ENCODE data around the gene MYOG.

Gene MYOG

DNA sequence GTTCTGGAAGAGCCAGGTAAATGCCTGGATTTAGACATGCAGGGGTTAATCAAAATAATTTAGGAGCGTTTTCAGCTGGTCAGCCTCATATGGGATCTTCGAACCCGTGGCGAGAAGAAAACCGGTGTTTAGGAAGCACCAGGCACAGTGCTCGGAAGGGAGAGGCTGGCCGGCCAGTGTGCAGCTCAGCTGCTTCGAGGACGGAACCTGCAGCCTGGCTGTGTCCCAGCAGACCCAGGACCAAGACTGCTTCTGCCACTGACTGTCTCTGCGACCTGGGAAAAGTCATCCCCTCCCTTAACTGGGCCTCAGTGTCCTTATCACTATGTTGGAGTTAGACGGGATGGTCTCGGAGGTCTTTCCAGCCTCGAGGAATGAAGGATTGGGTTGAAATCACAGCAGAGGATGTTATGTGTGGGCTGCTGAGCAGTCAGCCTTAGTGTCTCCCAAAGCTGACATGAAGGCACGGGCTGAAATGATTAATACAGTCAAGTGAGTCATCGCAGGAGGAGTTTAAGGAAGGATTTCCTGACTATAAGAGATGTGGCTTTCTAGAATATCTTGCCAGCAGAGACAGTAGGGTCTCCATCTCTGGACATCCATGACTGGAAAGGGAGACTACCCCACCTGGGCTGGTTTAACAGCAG lies 38.7 kb downstream of the MYOG start:
- peak; percentile 79 for DNase-seq (ENCODE audit: low read depth)

DNA sequence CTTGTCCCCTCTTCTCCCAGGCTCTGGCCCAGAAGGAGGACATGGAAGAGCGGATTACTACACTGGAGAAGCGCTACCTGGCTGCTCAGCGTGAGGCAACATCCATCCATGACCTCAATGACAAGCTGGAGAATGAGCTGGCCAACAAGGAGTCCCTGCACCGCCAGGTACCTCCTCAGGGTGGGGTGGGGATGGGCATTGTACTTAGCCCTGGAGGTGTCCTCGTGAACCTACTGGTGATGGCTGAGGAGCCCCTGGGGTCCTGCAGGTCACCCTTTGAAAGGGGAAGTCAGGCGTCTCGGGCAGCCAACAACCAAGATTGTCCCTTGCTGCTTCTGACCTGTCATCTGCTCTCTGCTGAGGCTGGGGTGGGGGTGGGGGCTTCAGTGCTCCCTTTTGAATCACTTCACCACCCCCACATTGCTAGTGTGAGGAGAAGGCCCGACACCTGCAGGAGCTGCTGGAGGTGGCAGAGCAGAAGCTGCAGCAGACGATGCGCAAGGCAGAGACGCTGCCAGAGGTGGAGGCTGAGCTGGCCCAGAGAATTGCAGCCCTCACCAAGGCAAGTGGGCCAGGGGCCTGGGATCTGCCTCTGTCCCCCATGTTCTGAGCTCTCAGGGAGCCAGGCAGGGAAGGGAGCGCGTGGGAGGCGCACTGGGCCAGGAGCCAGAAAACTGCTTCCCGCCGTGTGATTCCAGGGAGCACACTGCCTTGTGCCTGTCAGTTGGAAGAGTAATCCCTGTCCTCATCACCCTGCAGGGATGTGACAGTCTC lies 39.8 kb downstream of the MYOG start:
- no peak for DNase-seq (ENCODE audit: low read depth)

DNA sequence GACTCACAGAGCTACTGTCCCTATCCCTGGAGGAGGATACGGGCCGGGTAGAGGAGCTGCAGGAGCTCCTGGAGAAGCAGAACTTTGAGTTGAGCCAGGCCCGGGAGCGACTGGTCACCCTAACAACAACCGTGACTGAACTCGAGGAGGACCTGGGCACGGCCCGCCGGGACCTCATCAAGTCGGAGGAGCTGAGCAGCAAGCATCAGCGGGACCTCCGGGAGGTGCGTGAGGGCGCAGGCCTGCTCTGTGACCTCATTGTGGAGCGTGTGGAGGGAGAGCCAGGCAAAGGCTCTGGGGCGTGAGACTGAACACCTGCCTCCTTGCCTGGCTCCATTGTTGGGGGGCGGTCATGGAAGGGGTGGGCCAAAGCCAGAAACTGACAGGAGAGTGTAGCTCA lies 40.5 kb downstream of the MYOG start:
- DNase-seq (ENCODE audit: low read depth), result no peak

DNA sequence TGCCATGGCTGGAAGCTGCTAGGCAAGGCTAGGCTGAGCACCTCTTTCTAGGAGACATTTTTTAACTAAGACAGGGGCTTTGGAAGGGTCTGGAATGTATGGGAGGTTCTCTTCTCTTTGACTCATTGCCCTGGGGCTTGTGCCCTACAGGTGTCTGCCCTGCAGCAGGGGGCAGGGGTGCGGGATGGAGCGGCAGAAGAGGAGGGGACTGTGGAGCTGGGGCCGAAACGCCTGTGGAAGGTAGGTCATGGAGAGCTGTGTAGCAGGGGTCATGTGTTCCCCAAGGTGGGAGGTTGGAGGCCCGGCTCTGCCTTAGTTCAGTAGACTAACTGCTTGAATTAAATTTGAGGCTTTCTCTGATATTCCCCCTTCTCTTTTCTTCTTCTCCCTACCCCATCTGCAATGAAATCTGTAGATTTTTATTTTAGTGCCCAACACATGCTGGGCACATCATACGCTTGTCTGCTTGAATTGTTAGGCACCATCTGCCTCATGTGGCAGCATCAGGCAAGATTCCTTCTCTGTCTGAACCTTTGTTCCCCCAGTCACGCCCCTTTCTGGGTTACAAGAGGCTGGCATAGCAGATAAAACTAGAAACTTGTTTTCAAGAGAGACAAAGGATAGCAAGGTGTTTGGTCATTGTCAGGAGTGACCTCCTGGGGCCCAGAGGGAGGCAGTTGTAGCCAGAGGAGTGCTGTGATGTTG lies 41.1 kb downstream of the MYOG start:
- DNase-seq (ENCODE audit: low read depth), result no peak

DNA sequence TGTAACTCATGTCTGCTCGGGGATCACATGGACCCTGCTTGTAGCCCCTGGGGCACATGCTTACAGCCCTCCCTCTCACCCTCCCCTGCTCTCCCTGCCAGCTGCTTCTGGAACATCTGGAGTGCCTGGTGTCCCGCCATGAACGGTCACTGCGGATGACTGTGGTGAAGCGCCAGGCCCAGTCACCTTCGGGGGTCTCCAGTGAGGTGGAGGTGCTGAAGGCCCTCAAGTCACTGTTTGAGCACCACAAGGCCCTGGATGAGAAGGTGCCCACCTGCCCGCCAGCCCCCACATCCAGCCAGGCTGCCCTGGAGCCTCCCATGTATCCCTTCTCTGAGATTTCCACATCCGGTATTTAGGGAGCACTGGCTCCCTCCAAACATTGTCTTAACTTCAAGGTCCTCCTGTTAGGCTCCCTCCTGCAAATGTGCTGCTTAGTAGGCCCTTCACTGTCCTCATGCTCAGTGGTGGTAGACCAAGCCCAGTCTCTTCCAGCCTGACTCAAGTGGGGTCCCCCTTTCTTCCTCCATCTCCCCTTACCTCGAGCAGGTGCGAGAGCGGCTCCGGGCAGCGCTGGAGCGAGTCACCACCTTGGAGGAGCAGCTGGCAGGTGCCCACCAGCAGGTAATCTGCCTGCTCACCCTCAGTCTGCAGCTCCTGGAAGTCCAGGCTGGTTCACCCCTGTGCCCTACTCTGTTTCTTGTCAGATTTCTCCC lies 41.8 kb downstream of the MYOG start:
- no peak for DNase-seq (ENCODE audit: low read depth)

DNA sequence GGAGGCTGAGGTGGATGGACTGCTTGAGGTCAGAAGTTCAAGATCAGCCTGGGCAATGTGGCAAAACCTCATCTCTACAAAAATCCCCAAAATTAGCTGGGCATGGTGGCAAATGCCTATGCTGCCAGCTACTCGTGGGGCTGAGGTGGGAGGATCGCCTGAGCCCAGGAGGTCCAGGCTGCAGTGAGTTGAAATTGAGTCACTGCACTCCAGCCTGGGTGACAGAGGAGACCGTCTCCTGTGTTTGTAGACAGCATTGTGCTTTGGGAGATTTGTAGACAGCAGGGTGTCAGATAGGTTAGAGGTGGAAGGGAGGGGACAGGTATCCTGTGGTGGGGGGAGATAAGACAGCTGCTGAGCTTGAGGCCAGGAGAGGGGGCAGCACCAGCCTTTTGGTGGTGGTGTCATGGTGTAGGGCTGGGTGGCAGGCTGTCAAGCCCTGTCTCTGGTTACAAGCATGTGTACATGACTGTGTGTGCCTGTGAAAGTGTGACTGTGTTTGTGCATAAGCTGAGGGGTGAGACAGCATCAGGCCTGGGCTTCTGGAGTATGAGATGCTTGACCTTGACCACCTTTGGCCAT lies 44.4 kb downstream of the MYOG start:
- DNase-seq (ENCODE audit: low read depth), result no peak

DNA sequence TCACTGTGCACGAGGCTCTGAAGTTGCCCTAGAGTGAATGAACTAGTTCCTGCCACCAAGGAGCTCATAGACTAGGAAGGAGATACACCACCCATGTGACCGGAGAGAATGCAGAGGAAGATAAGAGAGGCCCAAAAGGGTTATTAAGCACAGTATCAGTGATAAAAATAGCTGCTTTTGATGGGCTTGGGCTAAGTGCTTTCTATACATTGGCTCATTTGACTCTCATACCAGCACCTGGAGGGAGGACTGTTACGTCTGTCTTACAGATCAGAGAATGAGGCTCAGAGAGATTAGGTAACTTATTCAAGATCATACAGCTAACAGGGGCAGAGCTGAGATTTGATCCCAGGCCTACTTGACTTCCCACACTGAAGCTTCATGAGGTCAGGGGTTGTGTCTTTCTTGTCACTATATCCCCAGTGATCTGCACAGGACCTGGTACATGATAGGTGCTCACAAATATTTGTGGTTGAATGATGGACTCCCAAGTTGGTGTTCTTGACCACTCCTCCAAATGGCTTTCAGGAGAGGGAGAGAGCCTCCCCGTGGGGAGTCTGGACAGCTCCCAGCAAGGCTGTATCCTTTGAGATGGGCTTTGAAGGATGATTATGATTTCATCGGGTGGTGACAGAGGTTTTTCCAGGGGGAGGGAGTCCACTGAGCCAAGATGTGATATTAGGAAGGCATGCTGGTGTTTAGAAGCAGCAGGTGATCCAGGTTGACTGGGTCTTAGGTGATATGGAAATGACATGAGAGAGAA lies 45.1 kb downstream of the MYOG start:
- DNase-seq (ENCODE audit: low read depth), result no peak

DNA sequence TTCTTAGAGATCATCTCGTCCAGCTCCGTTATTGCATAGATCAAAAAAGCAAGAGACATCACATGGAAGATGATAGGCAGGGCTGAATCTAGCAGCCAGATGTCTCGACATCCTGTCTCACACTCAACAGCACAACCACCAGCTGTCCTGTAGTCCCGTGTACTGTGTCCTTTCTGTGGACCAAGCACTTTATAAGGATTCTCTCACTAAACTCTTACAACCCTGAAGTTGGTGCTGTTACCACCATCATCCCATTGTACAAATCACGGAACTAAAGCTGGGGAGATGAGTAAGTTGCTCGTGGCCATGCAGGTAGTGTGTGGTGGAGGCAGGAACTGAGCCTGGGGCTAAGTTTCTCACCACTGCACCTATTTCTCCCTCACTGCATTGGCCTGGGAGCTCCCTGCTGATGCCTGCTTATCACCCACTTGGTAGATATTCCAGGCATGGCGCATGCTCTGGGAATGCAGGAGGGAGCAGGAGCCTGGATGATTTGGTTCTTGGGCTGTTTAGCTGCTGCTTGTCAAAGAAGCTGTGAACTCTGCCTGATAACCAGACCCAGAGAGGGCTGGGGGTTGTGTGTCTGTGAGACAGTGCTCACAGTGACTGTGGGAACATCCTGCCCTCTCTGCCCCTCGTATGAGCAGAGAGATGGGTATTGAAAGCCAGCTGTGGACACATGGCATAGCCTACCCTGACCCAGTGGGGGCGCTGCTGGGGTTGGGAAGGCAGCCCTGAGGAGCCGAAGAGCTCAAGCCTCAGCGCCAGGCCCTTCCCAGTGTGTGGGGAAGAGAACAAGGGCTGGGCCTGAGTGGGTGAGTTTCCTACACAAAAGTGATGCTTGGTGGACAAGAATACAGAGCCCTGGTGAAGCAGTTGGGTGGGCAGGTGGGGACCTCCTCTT lies 46.0 kb downstream of the MYOG start:
- no peak for DNase-seq (ENCODE audit: low read depth)

DNA sequence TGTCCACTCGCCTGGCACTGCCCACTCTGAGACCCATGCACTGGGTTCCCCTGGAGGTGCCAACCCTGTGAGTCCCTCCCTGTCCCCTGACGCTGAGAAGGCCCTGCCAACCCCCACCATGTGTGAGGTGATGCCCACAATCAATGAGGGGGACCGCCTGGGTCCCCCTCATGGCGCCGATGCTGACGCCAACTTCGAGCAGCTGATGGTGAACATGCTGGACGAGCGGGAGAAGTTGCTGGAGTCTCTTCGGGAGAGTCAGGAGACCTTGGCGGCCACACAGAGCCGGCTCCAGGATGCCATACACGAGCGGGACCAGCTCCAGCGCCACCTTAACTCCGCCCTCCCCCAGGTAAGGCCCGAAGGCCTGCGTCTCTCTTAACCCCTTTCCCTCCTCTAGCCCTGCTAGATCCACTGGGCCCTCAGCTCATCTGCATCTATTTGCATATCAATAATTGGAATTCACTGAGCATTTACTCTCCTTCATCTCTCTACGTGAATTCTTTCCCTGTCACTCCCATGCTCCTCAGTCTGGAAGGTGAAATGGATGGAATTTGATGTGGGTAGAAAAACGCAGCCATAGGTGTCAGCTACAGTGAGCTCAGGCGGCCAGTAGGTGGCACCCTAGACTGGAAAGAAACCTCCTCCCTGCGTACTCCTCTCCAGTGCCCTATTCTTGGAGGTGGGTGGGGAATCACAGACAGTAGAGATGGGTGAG lies 46.8 kb downstream of the MYOG start:
- peak; percentile 53 for DNase-seq (ENCODE audit: low read depth)

DNA sequence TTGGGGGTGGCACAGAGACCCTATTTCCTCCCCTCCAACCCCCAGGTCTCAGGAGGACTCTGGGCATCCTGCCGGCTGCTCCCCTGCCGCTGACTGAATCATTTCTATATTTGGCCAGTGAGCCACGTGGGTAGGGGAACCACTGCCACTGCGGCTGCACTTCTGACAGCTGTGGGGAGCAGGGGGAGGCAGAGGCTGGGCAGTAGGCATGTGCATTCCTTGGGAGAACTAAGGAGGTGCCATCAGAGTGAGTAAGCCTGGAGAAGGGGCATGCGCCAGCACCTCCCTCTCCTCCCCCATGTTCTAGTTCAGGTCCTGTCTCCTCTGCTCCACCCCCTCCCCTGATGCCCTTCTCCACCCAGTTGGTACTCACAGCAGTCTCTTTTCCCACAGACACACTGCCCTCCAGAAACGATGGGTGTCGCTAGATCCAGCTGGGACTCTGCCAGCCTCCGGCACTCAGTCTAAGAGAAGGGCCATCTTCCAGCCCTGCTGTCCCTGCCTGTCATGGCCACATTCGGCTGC lies 47.5 kb downstream of the MYOG start:
- peak; percentile 18 for DNase-seq (ENCODE audit: low read depth)

DNA sequence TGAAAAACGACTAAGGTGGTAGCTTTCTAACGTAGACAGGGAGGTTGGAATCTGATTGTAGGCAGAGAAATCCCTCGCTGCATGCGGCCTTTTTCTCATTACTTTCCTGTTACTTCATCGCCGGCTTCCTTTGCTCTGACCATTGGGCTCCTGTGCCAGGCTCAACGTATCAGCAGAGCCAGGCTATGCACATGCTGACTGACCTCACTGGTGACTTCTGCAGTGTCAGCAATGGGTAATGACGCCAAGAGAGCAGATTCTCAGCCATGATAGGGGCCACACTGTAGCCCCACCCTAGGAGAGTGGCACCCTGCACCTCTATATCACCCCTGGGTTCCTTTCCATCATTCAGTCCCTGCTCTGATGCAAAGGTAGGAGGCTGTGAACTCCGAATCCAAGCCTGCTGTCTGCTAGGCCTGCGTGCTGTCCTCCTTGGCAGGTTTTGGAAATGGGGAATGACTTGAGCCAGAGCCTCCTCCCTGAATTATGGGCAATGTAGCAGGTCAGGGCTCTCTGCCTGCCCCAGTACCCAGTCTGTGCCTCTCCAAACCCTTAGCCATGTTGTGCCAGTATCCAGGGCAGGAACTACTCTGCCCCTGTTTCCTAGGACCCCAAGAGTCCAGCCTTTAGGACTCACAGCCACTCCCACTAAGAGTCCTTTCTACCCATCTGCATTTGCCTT lies 48.2 kb downstream of the MYOG start:
- no peak for DNase-seq (ENCODE audit: low read depth)

DNA sequence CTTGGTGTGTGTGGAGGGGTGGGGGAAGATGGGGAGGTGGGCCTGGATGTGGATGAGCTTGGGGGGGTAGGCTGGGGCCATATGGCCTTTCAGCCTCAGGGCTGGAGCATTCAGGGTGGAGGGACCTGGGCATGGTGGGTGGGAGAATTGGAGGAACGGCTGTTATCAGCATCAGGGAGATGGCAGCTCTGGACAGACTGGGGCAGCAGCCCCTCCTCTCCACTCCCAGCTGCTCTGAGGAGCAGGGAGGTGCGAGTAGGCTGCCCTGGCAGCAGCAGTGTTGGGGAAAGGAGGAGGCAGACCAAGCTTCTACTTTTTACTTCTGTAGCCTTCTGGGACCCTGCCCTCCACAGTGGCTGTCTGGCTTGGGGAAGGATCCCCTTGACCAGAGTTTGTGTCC lies 49.3 kb downstream of the MYOG start:
- DNase-seq (ENCODE audit: low read depth), result no peak

DNA sequence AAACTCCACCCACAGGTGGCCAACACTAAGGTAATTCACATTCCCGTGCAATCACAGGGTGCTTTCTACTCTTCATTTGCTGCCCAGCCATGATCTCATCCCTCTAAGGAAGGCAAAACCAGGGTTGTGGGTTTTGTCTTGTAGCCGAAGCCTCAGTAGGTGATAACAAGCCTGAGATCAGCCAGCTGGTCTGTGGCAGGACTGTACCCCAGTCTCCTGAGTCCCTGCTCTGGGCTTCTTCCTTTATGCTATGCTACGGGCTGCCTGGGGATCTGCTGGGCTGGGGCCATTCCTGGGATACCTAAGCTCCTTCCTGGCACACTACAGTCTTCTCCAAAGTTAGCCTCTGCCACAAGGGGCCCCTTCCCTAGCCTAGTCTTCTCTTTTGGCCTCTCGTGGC lies 49.7 kb downstream of the MYOG start:
- no peak for DNase-seq (ENCODE audit: low read depth)

DNA sequence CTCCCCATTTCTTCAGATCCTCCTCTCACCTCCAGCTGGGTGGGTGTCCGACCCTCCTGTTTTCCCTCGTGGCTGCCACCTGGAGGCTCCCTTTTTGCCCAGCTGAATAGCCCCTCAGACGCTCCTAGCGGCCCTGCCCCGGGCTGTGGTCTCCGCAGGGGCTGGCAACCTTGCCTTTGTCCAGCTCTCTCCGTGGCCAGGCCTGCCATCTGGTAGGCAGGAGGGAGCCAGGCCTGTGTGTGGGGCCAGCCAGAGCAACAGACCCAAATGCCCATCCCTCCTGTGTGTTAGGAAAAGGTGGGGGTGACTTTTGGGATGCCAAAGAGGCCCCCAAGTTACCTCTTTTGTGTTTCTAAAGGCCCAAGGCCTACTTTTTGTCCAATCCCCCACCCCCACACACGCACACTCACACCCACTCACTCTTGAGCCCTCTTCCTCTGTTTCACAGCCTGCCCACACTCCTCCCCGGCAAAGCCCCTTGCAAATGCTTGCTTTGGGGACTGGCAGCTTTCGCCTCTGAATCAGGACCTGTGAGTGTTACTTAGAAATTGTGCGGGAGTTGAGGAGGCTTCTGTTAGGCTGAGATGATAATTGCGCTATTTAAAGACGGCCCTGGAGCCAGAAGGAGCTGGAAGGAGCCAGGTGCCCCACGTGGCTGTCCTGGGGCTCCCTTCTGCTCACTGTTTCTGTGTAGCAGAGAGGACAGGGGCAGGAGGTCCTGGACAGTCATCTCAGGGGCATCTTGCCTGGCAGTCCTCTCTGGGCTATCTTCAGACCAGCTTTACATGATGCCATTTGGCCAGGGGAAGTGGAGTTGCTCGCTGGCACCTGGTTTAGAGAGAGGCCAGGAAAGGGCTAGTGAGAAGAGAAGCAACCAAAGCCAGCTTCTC lies 50.5 kb downstream of the MYOG start:
- no peak for DNase-seq (ENCODE audit: low read depth)

DNA sequence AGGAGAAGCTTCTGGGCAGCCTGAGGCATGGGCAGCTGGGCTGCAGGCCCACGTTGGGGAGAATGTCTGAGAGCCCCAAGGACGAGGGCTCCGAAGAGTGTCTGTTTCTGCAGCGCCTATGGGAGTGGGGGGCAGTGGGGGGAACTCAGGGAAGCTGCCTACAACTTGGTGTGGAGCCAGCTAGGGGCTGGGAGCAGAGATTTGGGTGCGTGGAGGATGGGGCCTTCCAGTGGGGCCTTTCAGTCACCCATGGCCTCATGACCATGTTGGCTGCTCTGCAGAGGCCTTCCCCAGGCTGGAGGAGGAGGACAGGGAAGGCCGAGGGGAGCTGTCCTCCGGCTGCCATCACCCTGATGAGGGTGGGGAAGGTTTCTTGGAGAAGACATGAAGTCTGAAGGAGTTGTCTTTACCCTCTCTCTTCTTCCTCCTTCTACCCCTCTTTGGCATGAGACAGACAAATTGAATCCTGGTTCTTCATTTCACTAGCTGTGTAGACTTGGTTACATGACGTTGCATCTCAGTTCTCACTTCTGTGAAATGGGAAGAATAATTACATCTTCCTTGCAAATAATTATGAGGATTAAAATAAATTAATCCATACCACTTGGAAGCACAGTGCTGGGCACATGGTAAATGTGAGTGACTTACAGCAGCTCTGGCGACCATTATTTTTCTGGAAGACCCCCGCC lies 51.2 kb downstream of the MYOG start:
- no peak for DNase-seq (ENCODE audit: low read depth)

DNA sequence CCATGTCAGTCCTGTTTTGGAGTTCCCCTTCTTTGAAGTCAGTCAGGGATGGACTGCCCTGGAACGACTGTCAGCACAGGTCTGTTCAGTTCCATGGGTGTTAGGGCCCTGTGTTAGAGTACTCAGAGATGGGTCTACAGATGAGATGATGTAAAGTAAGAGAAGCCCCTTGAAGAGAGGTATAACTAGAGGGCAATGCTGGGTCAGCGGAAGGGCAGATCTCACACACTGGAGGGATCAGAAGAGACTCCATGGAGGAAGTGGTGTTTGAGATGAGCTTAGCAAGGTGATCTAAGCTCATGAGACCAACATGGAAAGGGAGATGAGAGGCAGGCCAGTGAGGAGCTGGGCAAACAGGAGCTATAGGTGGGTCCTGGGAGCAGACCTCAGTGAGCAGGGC lies 51.9 kb downstream of the MYOG start:
- DNase-seq (ENCODE audit: low read depth), result no peak

DNA sequence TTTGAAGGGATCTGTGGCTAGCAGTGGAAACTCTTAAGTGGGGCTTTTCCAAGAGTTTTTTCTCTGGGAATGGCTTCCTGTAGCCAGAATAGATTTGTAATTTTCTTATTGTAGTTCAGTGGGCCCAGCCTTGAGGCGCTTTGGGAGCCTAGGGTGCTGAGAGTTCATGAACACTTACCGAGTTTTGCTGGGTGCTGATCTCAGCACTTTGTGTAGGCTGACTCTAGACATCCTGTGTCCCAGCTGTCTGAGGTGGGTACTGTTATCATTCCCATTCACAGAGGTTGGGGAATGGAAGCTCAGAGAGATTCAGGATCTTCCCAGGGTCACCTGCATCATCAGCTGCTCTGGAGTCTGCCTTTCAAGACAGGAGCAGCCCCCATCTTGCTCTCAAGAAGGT lies 52.5 kb downstream of the MYOG start:
- DNase-seq (ENCODE audit: low read depth), result no peak
